ENCODE data around the gene GAS5. TPM values are rescaled to one million over a fixed set of nuclear protein-coding genes. Genes with fewer than 3 reads are reported as not detected.
A peak's percentile ranks its signal among the peaks of the same experiment; 100 is the strongest.
"Not testable (repeated sequence)": the region's sequence is repeated elsewhere in the genome, so short reads cannot be mapped to it uniquely, and the experiment has no call there.

The GAS5 gene
- total and polyA plus RNA-seq, 4 experiments from 2014 or later, result 312 to 709 (median 535) TPM

DNA sequence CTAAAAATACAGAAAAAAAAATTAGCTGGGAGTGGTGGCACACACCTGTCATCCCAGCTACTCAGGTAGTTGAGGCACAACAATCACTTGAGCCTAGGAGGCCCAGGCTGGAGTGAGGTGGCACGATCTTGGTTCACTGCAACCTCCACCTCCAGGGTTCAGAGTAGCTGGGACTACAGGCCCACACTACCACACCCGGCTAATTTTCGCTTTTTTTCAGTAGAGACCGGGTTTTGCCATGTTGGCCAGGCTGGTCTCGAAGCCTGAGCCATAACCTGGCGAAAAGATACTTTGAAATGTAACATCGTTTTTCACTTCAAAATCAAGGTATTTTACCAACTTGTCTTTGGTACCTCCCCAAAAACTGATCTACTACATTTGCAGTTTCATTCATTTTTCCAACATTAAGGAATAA, 6.1 kb downstream of the GAS5 start:
- H3K4me3 ChIP-seq (ENCODE audit: low read length in 2 of 2), result no peak overlapping the region
- intact Hi-C loops (cut with micrococcal nuclease), result loop anchor here (10.0 kb wide), 1 partner anchor 1103 kb away; no protein-coding TSS in a partner anchor
- ChIA-PET POLR2A (ENCODE audit: partially characterized antibody) (interaction anchor here (1.8 kb wide), 1 partner anchor 38 kb away, joined by 4 read pairs; the partner anchor contains the start of genes CENPL and DARS2), CTCF (ENCODE audit: partially characterized antibody) (interaction anchor here (0.7 kb wide), 1 partner anchor 374 kb away, joined by 3 read pairs; no protein-coding TSS in a partner anchor)
- no peaks in the 10 kb centered on the region for H3K9me3 Mint-ChIP-seq
- no peaks in the 10 kb centered on the region for H3K27me3 ChIP-seq (ENCODE audit: insufficient read depth, low read length)
- no peak for DNase-seq
- peaks cover 45% of the 10 kb centered on the region for H3K36me3 ChIP-seq (ENCODE audit: insufficient read depth, low read length)
- no peak overlapping the region for H3K4me3 Mint-ChIP-seq
- H3K27me3 Mint-ChIP-seq, result no peaks in the 10 kb centered on the region
- no peaks in the 10 kb centered on the region for H3K9me3 ChIP-seq (ENCODE audit: control insufficient read depth in 1 of 2, low read length in 2 of 2)
- H3K27ac Mint-ChIP-seq, result peak overlapping the region in 6 of 7 donors; percentile 37 to 97 (median 66)
- no peak overlapping the region for H3K27ac ChIP-seq (ENCODE audit: low read depth, low read length)
- peaks cover 28 to 44% (median 35%) of the 10 kb centered on the region in 4 donors for H3K4me1 Mint-ChIP-seq
- H3K4me1 ChIP-seq (ENCODE audit: insufficient read depth, low read length), result peaks cover 41% of the 10 kb centered on the region
- peaks cover 51 to 71% of the 10 kb centered on the region in 2 donors for H3K36me3 Mint-ChIP-seq

DNA sequence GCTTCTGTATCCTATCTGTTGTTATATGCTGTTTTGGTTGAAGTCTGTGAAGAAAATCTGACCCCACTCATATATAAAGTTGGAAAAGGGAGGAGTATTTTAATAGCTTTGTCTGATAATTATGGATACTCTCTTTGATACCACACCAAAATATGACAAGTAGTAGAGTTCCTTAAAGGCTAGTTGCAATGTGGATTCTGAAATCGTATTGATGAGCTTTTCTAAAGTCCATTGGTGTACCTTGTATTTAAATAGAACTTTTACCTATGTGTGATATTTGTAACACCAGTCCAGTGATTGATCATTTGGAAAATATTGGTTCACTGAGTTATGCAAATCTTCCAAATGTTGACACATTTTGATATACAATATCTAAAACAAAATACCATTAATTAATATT, 7.7 kb downstream of the GAS5 start:
- no peak overlapping the region for H3K4me3 Mint-ChIP-seq
- Histone ChIP-seq H3K27ac (ENCODE audit: low read depth, low read length) (no peak overlapping the region), H3K36me3 (ENCODE audit: insufficient read depth, low read length) (peaks cover 34% of the 10 kb centered on the region), H3K4me1 (ENCODE audit: insufficient read depth, low read length) (peaks cover 24% of the 10 kb centered on the region), H3K27me3 (ENCODE audit: insufficient read depth, low read length) (no peaks in the 10 kb centered on the region), H3K9me3 (ENCODE audit: control insufficient read depth in 1 of 2, low read length in 2 of 2) (no peaks in the 10 kb centered on the region), H3K4me3 (ENCODE audit: low read length in 2 of 2) (no peak overlapping the region)
- peaks cover 13 to 28% (median 18%) of the 10 kb centered on the region in 4 donors for H3K4me1 Mint-ChIP-seq
- no peaks in the 10 kb centered on the region for H3K27me3 Mint-ChIP-seq
- no peaks in the 10 kb centered on the region for H3K9me3 Mint-ChIP-seq
- no peak for DNase-seq
- H3K27ac Mint-ChIP-seq, result peak overlapping the region in 1 of 7 donors; percentile 32
- POLR2A ChIA-PET (ENCODE audit: partially characterized antibody), result interaction anchor here (0.5 to 1.4 kb wide), 2 partner anchors 9 to 10 kb away, joined by 3 to 7 read pairs; partner anchors contain the start of gene ZBTB37
- peaks cover 43 to 65% of the 10 kb centered on the region in 2 donors for H3K36me3 Mint-ChIP-seq
- intact Hi-C loops (cut with micrococcal nuclease), result loop anchor here (10.0 kb wide), 1 partner anchor 1105 kb away; no protein-coding TSS in a partner anchor
- CTCF ChIA-PET (ENCODE audit: partially characterized antibody), result interaction anchor here (1.1 kb wide), 1 partner anchor 8 kb away, joined by 4 read pairs; no protein-coding TSS in a partner anchor

DNA sequence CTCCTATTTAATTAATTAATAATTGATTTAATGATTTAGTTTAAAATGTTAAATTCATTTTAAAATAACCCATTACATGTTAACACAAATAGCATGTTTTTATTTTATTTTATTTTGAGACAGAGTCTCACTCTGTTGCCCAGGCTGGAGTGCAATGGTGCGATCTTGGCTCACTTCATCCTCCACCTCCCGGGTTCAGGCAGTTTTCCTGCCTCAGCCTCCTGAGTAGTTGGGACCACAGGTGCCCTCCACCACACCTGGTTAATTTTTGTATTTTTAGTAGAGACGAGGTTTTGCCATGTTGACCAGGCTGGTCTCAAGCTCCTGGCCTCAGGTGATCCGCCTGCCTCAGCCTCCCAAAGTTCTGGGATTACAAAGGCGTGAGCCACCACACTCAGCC, 8.2 kb downstream of the GAS5 start:
- H3K27me3 ChIP-seq (ENCODE audit: insufficient read depth, low read length); intact Hi-C loops (cut with micrococcal nuclease); H3K27ac Mint-ChIP-seq; H3K9me3 ChIP-seq (ENCODE audit: control insufficient read depth in 1 of 2, low read length in 2 of 2); DNase-seq; H3K4me3 ChIP-seq (ENCODE audit: low read length in 2 of 2); CTCF ChIA-PET (ENCODE audit: partially characterized antibody); H3K9me3 Mint-ChIP-seq; H3K27me3 Mint-ChIP-seq; H3K4me3 Mint-ChIP-seq; H3K27ac ChIP-seq (ENCODE audit: low read depth, low read length): not testable (repeated sequence)
- peaks cover 10 to 23% (median 14%) of the 10 kb centered on the region in 4 donors for H3K4me1 Mint-ChIP-seq
- H3K36me3 Mint-ChIP-seq, result peaks cover 43 to 64% of the 10 kb centered on the region in 2 donors
- POLR2A ChIA-PET (ENCODE audit: partially characterized antibody), result interaction anchor here (1.4 kb wide), 1 partner anchor 9 kb away, joined by 7 read pairs; the partner anchor contains the start of gene ZBTB37
- Histone ChIP-seq H3K4me1 (ENCODE audit: insufficient read depth, low read length) (peaks cover 19% of the 10 kb centered on the region), H3K36me3 (ENCODE audit: insufficient read depth, low read length) (peaks cover 30% of the 10 kb centered on the region)

DNA sequence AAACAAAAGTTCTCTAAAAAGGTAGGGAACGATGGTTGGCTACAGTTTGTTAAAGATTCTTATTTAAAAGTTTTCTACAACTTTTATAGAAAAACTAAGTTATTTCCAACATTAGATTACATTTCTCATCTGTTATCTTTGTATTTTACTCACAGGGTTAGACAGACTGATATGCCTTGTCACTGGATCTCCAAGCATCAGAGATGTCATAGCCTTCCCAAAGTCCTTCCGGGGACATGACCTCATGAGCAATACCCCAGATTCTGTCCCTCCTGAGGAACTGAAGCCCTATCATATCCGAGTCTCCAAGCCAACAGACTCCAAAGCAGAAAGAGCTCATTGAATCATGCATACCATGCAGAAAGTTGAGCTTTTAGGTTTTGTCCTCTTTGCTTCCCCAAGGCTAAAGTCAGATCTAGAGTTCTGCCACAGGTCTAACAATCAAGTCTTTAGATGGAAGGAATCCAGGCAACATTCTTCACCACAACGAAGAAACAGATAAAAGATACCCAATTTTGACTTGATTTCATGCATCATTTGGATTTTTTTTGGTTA, 10.3 kb downstream of the GAS5 start:
- Mint-ChIP-seq H3K9me3 (no peaks in the 10 kb centered on the region), H3K4me3 (no peak overlapping the region), H3K4me1 (peaks cover 2 to 6% (median 4%) of the 10 kb centered on the region in 4 donors), H3K27me3 (no peaks in the 10 kb centered on the region), H3K36me3 (peaks cover 44 to 59% of the 10 kb centered on the region in 2 donors), H3K27ac (peak overlapping the region in 4 of 7 donors; percentile 14 to 59 (median 44))
- Histone ChIP-seq H3K9me3 (ENCODE audit: control insufficient read depth in 1 of 2, low read length in 2 of 2) (no peaks in the 10 kb centered on the region), H3K4me3 (ENCODE audit: low read length in 2 of 2) (no peak overlapping the region), H3K27ac (ENCODE audit: low read depth, low read length) (no peak overlapping the region), H3K36me3 (ENCODE audit: insufficient read depth, low read length) (peaks cover 17% of the 10 kb centered on the region), H3K27me3 (ENCODE audit: insufficient read depth, low read length) (no peaks in the 10 kb centered on the region), H3K4me1 (ENCODE audit: insufficient read depth, low read length) (no peaks in the 10 kb centered on the region)
- ChIA-PET CTCF (ENCODE audit: partially characterized antibody) (interaction anchor here (1.3 kb wide), 2 partner anchors 11 to 428 kb away, joined by 3 read pairs; partner anchors contain the start of gene ZBTB37), POLR2A (ENCODE audit: partially characterized antibody) (interaction anchor here (7.6 kb wide), 1 partner anchor 9 kb away, joined by 56 read pairs; the partner anchor contains the start of genes GAS5 and ZBTB37)
- intact Hi-C loops (cut with micrococcal nuclease), result no loop called here
- no peak for DNase-seq

DNA sequence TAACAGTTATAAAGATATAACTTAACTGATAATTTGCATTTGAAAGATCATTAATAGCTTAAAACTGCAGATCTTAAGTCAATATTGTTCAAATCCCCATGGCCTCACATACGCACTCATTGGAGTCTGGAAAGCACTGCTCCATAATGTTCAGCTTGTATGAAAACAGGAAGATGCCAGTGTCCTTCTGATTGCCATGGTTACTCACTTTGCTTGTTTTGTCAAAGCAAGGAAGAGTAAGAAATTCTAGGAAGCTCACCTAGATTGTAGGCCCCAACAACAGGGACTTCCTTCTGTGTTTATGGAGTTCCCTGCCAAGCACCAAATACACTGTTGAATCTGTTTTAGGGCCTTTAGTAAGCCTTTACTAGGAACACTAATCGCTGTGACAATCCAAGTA, 10.9 kb downstream of the GAS5 start:
- POLR2A ChIA-PET (ENCODE audit: partially characterized antibody), result interaction anchor here (7.6 kb wide), 1 partner anchor 10 kb away, joined by 56 read pairs; the partner anchor contains the start of genes GAS5 and ZBTB37
- H3K27ac ChIP-seq (ENCODE audit: low read depth, low read length), result no peak overlapping the region
- no peaks in the 10 kb centered on the region for H3K27me3 ChIP-seq (ENCODE audit: insufficient read depth, low read length)
- Mint-ChIP-seq H3K4me1 (peaks cover under 1 to 6% (median 3%) of the 10 kb centered on the region in 4 donors), H3K9me3 (no peaks in the 10 kb centered on the region), H3K4me3 (no peak overlapping the region), H3K27me3 (no peaks in the 10 kb centered on the region), H3K27ac (peak overlapping the region in 2 of 7 donors; percentile 15 to 41), H3K36me3 (peaks cover 44 to 59% of the 10 kb centered on the region in 2 donors)
- no peak for DNase-seq
- no peak overlapping the region for H3K4me3 ChIP-seq (ENCODE audit: low read length in 2 of 2)
- H3K4me1 ChIP-seq (ENCODE audit: insufficient read depth, low read length), result no peaks in the 10 kb centered on the region
- H3K9me3 ChIP-seq (ENCODE audit: control insufficient read depth in 1 of 2, low read length in 2 of 2), result no peaks in the 10 kb centered on the region
- intact Hi-C loops (cut with micrococcal nuclease), result no loop called here
- CTCF ChIA-PET (ENCODE audit: partially characterized antibody), result interaction anchor here (1.3 kb wide), 2 partner anchors 12 to 427 kb away, joined by 3 read pairs; partner anchors contain the start of gene ZBTB37
- H3K36me3 ChIP-seq (ENCODE audit: insufficient read depth, low read length), result peaks cover 17% of the 10 kb centered on the region

DNA sequence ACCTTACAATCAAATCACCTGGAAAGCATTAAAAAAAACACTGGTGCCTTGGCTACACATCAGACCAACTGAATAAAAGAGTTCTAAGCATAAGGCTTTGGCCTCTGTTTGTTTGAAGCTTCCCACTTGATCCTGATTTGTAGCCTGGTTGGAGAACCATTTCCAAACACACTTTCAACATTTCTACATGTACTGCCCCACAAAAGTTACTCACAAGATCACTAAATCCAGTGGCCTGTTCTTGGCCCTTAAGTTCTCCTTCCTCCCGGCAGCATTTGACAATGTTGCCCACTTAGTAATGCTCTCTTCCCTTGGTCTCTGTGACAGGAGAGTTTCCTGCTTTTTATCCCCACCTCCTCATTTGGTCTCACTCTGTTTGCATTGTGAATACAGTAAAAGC, 11.8 kb downstream of the GAS5 start:
- Mint-ChIP-seq H3K4me1 (peaks cover 0 to 6% (median 2%) of the 10 kb centered on the region in 4 donors), H3K36me3 (peaks cover 43 to 60% of the 10 kb centered on the region in 2 donors), H3K27ac (peak overlapping the region in 5 of 7 donors; percentile 2 to 61 (median 53)), H3K9me3 (no peaks in the 10 kb centered on the region), H3K4me3 (no peak overlapping the region), H3K27me3 (no peaks in the 10 kb centered on the region)
- no peak overlapping the region for H3K27ac ChIP-seq (ENCODE audit: low read depth, low read length)
- H3K36me3 ChIP-seq (ENCODE audit: insufficient read depth, low read length), result peaks cover 17% of the 10 kb centered on the region
- CTCF ChIA-PET (ENCODE audit: partially characterized antibody), result interaction anchor here (1.3 kb wide), 1 partner anchor 13 kb away, joined by 3 read pairs; the partner anchor contains the start of gene ZBTB37
- POLR2A ChIA-PET (ENCODE audit: partially characterized antibody), result interaction anchor here (7.6 kb wide), 1 partner anchor 11 kb away, joined by 56 read pairs; the partner anchor contains the start of genes GAS5 and ZBTB37
- no peaks in the 10 kb centered on the region for H3K4me1 ChIP-seq (ENCODE audit: insufficient read depth, low read length)
- no peaks in the 10 kb centered on the region for H3K27me3 ChIP-seq (ENCODE audit: insufficient read depth, low read length)
- DNase-seq, result no peak
- H3K4me3 ChIP-seq (ENCODE audit: low read length in 2 of 2), result no peak overlapping the region
- no peaks in the 10 kb centered on the region for H3K9me3 ChIP-seq (ENCODE audit: control insufficient read depth in 1 of 2, low read length in 2 of 2)
- intact Hi-C loops (cut with micrococcal nuclease), result no loop called here

DNA sequence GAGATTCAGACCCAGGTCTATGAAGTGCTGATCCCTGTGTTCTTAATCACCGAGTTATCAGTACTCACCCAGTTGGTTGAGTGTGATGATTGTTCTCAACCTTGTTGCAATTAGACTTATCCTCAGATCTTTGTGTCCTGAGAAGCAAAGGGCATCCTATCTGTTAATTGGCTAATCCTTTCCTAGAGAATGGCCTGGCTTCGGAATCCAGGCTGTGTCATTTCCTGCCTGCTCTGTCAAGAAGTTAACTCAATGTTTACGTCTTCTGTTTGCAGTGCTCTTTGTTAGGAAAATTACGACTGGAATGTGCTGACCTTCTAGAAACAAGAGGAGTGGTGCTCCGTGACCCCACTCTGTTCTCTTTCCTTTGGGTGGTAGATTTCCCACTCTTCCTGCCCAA, 14.7 kb downstream of the GAS5 start:
- intact Hi-C loops (cut with micrococcal nuclease), result no loop called here
- no peak for DNase-seq
- no peak overlapping the region for H3K4me3 Mint-ChIP-seq
- Histone ChIP-seq H3K36me3 (ENCODE audit: insufficient read depth, low read length) (peaks cover 17% of the 10 kb centered on the region), H3K27me3 (ENCODE audit: insufficient read depth, low read length) (no peaks in the 10 kb centered on the region), H3K4me1 (ENCODE audit: insufficient read depth, low read length) (no peaks in the 10 kb centered on the region), H3K9me3 (ENCODE audit: control insufficient read depth in 1 of 2, low read length in 2 of 2) (no peaks in the 10 kb centered on the region), H3K4me3 (ENCODE audit: low read length in 2 of 2) (no peak overlapping the region), H3K27ac (ENCODE audit: low read depth, low read length) (no peak overlapping the region)
- H3K27me3 Mint-ChIP-seq, result no peaks in the 10 kb centered on the region
- H3K9me3 Mint-ChIP-seq, result no peaks in the 10 kb centered on the region
- peaks cover 0 to 4% (median 0%) of the 10 kb centered on the region in 4 donors for H3K4me1 Mint-ChIP-seq
- ChIA-PET POLR2A (ENCODE audit: partially characterized antibody) (interaction anchor here (7.6 kb wide), 1 partner anchor 14 kb away, joined by 56 read pairs; the partner anchor contains the start of genes GAS5 and ZBTB37), CTCF (ENCODE audit: partially characterized antibody) (no interaction called here)
- peak overlapping the region in 2 of 7 donors; percentile 50 to 52 for H3K27ac Mint-ChIP-seq
- peaks cover 32 to 49% of the 10 kb centered on the region in 2 donors for H3K36me3 Mint-ChIP-seq

Data from CD4-positive, alpha-beta memory T cell (primary cell).